Stimulated activated naive B cell treated with anti-CD40 and anti-IgM and Interleukin-4, amounts not matched to agents 10 μg/mL and 1 μg/mL and 100 μg/mL, for 72 hours (primary cell): ENCODE results near the gene RACK1.
"Not testable (repeated sequence)": the region's sequence is repeated elsewhere in the genome, so short reads cannot be mapped to it uniquely, and the experiment has no call there.

ENCODE experiments used
- ATAC-seq, 2 donors: fragments of 150-1000 bp; cut with Tn5 transposase; replicated peaks; 2 replicates each; pipeline ENCODE4 v1.10.0; 2021; ENCODE audit warnings: moderate library complexity in 1 of 2
- DNase-seq: peaks from one replicate; pipeline ENCODE4 v3.0.0; 2021
- H3K27ac Mint-ChIP-seq: one replicate; pipeline ENCODE4 v1.8.0; 2022; ENCODE audit warnings: mild to moderate bottlenecking, mixed read lengths
- H3K27me3 Mint-ChIP-seq, 2 donors: one replicate each; pipeline ENCODE4 v1.8.0; 2022; ENCODE audit warnings: mixed read lengths in 2 of 2
- H3K36me3 Mint-ChIP-seq, 2 donors: one replicate each; pipeline ENCODE4 v1.8.0; 2022; ENCODE audit warnings: mixed read lengths in 2 of 2, mild to moderate bottlenecking in 1 of 2
- H3K4me1 Mint-ChIP-seq, 2 donors: one replicate each; pipeline ENCODE4 v1.8.0; 2022; ENCODE audit warnings: mixed read lengths in 2 of 2, mild to moderate bottlenecking in 1 of 2
- H3K4me3 Mint-ChIP-seq, 2 donors: one replicate each; pipeline ENCODE4 v1.8.0; 2022; ENCODE audit warnings: mild to moderate bottlenecking in 2 of 2, mixed read lengths in 2 of 2, moderate library complexity in 1 of 2
- H3K9me3 Mint-ChIP-seq, 2 donors: one replicate each; pipeline ENCODE4 v1.8.0; 2022; ENCODE audit warnings: mixed read lengths in 2 of 2, mild to moderate bottlenecking in 1 of 2

RACK1 gene

GRCh38 chr5:181243564-181244343 is at the start of gene RACK1:
TSS of gene RACK1 (minus strand) at chr5:181243906. CDS start at chr5:181243800, 106 bp downstream.
- Mint-ChIP-seq H3K4me3 (peak within 1 kb of the TSS; percentile 94 to 95), H3K27me3 (no peaks in the 10 kb centered on the region), H3K9me3 (no peaks in the 10 kb centered on the region), H3K4me1 (peaks cover 34 to 66% of the 10 kb centered on the region in 2 donors), H3K36me3 (peaks cover 49 to 60% of the 10 kb centered on the region in 2 donors), H3K27ac (peak within 1 kb of the TSS; percentile 99)
- ATAC-seq: peak; percentile 78 to 79
- DNase-seq: peak; percentile 82

DNA sequence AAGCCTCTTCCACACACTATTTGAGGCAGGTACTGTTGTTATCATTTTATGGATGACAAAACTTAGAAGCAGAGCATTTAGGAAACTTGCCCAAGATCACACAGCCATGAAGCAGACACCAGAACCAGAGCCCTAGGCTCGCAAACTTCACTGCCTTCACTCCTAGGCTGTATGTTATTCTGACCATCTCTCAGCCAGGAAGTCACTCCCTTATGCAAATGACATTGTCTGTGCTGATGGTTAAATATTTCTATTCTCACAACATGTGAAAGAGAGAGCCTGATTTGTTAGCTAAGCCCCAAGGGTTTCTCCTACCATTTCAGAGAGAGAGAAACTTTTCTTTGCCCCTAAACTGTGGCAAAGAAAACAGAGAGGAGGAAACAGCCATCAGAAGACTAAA is 43.6 kb upstream of the RACK1 start:
- H3K36me3 Mint-ChIP-seq, H3K27me3 Mint-ChIP-seq, H3K9me3 Mint-ChIP-seq, DNase-seq, H3K4me3 Mint-ChIP-seq: not testable (repeated sequence)
- H3K27ac Mint-ChIP-seq: peak overlapping the region; percentile 59
- H3K4me1 Mint-ChIP-seq: peaks cover 22 to 27% of the 10 kb centered on the region in 2 donors
- ATAC-seq: peak in 1 of 2 donors; percentile 45

DNA sequence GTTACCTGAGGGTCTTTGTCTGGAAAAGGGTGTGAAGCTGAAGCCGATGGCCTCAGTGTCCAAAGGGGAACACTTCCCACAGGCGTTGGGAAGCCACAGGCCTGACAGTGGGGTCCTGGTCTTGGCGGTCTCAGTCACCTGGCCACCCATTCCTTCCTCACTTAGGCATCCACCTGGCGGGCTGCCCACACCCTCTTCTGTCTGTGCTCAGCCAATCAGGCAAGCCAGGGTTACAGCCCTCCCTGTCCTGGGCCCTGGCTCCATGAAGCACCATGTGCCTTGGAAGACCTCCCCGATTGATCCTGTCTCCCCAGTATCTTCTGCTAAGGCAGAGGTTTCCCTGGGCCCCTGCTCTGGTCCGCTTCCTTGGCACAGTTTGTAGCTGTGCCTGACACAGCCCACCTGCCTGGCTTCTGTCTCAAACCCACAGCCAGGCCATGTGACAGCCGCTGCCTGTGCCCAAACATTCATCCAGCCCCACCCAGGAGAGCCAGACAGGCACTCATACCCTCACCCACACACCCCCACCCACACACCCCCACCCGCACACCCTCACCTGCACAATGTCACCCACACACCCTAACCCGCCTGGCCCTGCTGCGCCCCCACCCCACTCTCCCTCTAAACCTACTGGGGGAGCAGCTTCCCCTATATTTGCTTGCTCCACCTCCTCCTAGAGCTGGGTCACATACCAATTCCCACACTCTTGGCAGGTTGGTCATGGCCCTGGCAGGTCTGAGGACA is 42.4 kb upstream of the RACK1 start:
- not testable (repeated sequence) for DNase-seq, H3K36me3 Mint-ChIP-seq, ATAC-seq, H3K27me3 Mint-ChIP-seq, H3K9me3 Mint-ChIP-seq, H3K4me3 Mint-ChIP-seq
- Mint-ChIP-seq H3K4me1 (peaks cover 22 to 27% of the 10 kb centered on the region in 2 donors), H3K27ac (peak overlapping the region; percentile 56)

GRCh38 chr5:181283841-181284755 is 40.4 kb upstream of the RACK1 start:
- Mint-ChIP-seq H3K27ac (peak overlapping the region; percentile 5), H3K4me1 (peaks cover 22 to 27% of the 10 kb centered on the region in 2 donors)
- H3K4me3 Mint-ChIP-seq, H3K36me3 Mint-ChIP-seq, ATAC-seq, H3K27me3 Mint-ChIP-seq, DNase-seq, H3K9me3 Mint-ChIP-seq: not testable (repeated sequence)

DNA sequence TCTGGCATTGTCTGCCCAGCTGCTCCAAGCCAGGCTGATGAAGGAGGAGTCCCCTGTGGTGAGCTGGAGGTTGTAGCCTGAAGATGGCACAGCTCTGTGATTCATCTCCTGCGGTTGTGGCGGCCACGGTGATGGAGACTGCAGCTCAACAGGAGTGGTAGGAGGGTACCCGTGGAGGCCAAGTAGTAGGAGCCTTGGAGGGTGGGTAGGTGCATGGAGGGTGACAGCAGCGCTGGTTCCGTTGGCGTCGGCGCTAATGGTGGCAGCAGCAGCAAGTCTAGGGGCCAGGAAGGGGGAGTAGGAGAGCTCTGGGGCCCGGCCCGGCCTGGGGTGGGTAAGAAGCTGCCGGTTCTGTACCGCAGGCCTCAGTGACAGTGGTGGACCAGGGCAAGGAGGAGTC is 39.6 kb upstream of the RACK1 start:
- no peak overlapping the region for H3K4me3 Mint-ChIP-seq
- ATAC-seq (no peak), DNase-seq (no peak)
- no peaks in the 10 kb centered on the region for H3K36me3 Mint-ChIP-seq
- no peaks in the 10 kb centered on the region for H3K9me3 Mint-ChIP-seq
- H3K27ac Mint-ChIP-seq: no peak overlapping the region
- H3K4me1 Mint-ChIP-seq: peaks cover 22 to 26% of the 10 kb centered on the region in 2 donors
- no peaks in the 10 kb centered on the region for H3K27me3 Mint-ChIP-seq

- Mint-ChIP-seq H3K4me3 (no peak overlapping the region), H3K9me3 (no peaks in the 10 kb centered on the region), H3K4me1 (peaks cover 18 to 21% of the 10 kb centered on the region in 2 donors), H3K36me3 (no peaks in the 10 kb centered on the region), H3K27me3 (no peaks in the 10 kb centered on the region), H3K27ac (no peak overlapping the region)
- DNase-seq (no peak), ATAC-seq (no peak)
These were observed 39.2 kb upstream of the RACK1 start for GRCh38 chr5:181282874-181283273.

GRCh38 chr5:181282415-181282814 is 38.7 kb upstream of the RACK1 start:
- H3K27ac Mint-ChIP-seq, H3K36me3 Mint-ChIP-seq, H3K27me3 Mint-ChIP-seq, H3K4me3 Mint-ChIP-seq, ATAC-seq, DNase-seq, H3K9me3 Mint-ChIP-seq: not testable (repeated sequence)
- peaks cover 13 to 16% of the 10 kb centered on the region in 2 donors for H3K4me1 Mint-ChIP-seq

- Mint-ChIP-seq H3K9me3 (no peaks in the 10 kb centered on the region), H3K4me3 (no peak overlapping the region), H3K4me1 (peaks cover 9 to 12% of the 10 kb centered on the region in 2 donors), H3K27ac (no peak overlapping the region), H3K36me3 (no peaks in the 10 kb centered on the region), H3K27me3 (no peaks in the 10 kb centered on the region)
- ATAC-seq: no peak
- DNase-seq: no peak
These were observed 38.2 kb upstream of the RACK1 start for GRCh38 chr5:181281984-181282316.

DNA sequence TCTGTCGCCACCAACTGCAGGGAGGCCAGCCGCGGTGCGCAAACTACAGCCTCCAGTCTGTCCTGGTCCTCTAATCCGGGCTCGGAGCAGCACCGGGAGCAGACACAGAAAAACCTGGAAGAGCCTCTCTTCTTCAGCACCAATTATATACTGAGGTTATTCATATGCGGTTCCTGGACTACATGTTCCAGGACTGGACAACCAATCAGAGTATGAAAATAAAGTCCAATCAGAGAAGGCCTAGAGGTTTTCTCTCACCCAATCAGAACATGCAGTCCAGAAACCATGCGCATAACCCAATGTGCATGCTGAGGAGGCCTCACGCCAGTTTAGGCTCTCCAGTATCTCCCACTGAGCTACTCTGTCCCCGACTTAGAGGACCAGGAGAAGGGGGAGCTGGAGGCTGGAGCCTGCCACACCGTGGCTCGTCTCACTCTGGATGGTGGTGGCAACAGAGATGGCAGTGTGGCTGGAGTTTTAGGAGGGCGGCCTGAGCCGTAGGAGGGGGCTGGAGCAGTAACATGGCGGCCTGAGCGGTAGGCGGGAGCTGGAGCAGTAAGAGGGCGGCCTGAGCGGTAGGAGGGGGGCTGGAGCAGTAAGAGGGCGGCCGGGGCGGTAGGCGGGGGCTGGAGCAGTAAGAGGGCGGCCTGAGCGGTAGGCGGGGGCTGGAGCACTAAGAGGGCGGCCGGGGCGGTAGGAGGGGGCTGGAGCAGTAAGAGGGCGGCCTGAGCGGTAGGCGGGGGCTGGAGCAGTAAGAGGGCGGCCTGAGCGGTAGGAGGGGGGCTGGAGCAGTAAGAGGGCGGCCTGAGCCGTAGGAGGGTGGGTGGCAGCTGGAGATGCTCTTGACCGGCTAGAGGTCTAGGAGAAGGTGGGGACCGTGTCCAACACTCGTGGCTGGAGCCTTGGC is 37.6 kb upstream of the RACK1 start:
- H3K36me3 Mint-ChIP-seq: no peaks in the 10 kb centered on the region
- DNase-seq (no peak), ATAC-seq (no peak)
- H3K4me1 Mint-ChIP-seq: peaks cover 3 to 6% of the 10 kb centered on the region in 2 donors
- H3K4me3 Mint-ChIP-seq: no peak overlapping the region
- H3K9me3 Mint-ChIP-seq: no peaks in the 10 kb centered on the region
- H3K27me3 Mint-ChIP-seq: no peaks in the 10 kb centered on the region
- no peak overlapping the region for H3K27ac Mint-ChIP-seq

DNA sequence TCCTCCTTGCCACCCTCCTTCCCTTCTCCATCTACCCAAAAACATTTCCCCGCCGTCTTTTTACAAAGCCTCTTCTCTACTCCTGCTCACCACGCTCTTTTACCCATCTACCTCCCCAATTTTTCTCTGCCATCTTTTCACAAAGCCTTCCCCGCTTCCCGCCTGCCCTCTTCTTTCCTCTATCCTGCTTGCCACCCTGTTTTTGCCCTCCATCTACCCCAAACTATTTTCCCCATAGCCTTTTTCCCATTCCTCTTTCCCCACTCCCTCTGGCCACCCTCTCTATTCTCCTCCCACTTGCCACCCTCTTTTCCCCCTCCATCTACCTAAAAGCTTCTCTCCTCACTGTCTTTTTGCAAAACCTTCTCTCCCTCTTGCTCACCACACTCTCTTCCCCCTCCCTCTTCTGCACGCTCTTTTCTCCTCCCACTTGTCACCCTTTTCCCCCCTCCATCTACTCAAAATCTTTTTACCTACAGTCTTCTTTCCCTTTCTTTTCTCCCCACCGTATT is 36.6 kb upstream of the RACK1 start:
- no peak for DNase-seq
- no peaks in the 10 kb centered on the region for H3K27me3 Mint-ChIP-seq
- ATAC-seq: no peak
- no peak overlapping the region for H3K4me3 Mint-ChIP-seq
- no peaks in the 10 kb centered on the region for H3K4me1 Mint-ChIP-seq
- H3K36me3 Mint-ChIP-seq: no peaks in the 10 kb centered on the region
- H3K27ac Mint-ChIP-seq: no peak overlapping the region
- H3K9me3 Mint-ChIP-seq: no peaks in the 10 kb centered on the region

DNA sequence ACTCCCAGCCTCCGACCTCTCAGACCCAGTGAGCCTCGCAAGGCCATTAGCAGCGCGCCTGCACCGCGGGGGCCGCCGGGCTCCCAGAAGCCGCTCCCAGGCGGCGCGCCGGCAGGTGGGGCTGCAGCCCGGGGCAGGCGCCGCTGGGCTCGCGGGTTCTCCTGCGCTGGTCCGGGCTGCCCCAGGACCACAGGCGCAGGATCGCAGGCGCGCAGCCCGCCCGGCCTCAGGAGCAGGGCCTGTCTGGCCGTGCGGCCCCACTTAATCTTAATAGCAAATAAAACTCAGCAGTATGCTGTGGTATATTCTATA is 29.7 kb upstream of the RACK1 start:
- not testable (repeated sequence) for DNase-seq, H3K27ac Mint-ChIP-seq, H3K9me3 Mint-ChIP-seq, ATAC-seq, H3K36me3 Mint-ChIP-seq, H3K4me1 Mint-ChIP-seq, H3K27me3 Mint-ChIP-seq
- peak overlapping the region; percentile 43 to 68 for H3K4me3 Mint-ChIP-seq

- DNase-seq: no peak
- no peak for ATAC-seq
- H3K9me3 Mint-ChIP-seq: no peaks in the 10 kb centered on the region
- H3K36me3 Mint-ChIP-seq: peaks cover 1 to 3% of the 10 kb centered on the region in 2 donors
- H3K4me1 Mint-ChIP-seq: peaks cover 0 to 1% of the 10 kb centered on the region in 2 donors
- no peaks in the 10 kb centered on the region for H3K27me3 Mint-ChIP-seq
- no peak overlapping the region for H3K4me3 Mint-ChIP-seq
- no peak overlapping the region for H3K27ac Mint-ChIP-seq
These were observed 27.4 kb upstream of the RACK1 start for GRCh38 chr5:181271081-181271480.

DNA sequence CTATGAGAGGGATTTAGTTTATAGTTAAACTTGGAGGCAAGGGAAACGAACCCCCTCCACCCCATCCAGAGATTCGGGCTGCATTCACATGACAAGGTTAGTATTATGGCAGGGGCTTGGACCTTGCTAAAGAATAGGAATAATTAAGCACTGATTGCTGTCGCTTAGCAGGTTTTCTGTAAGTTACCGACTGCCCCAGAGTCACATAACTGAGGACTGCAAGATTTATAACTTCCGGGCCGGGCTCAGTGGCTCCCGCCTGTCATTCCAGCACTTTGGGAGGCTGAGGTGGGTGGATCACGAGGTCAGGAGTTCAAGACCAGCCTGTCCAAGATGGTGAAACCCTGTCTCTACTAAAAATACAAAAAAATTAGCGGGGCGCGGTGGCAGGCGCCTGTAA is 24.2 kb upstream of the RACK1 start:
- not testable (repeated sequence) for H3K4me1 Mint-ChIP-seq, ATAC-seq, H3K9me3 Mint-ChIP-seq, H3K27me3 Mint-ChIP-seq, H3K27ac Mint-ChIP-seq, DNase-seq, H3K4me3 Mint-ChIP-seq
- H3K36me3 Mint-ChIP-seq: peaks cover 8 to 10% of the 10 kb centered on the region in 2 donors
